ENCODE data around the gene FERMT1.

GRCh38 chr20:6083926-6084325, 38.9 kb downstream of the FERMT1 start:
- TF ChIP-seq CTCF (conservative IDR thresholded peaks at IDR 0.05; ENCODE audit: low read depth, low read length) (no peak), EZH2 (IDR thresholded peaks at IDR 0.05; ENCODE audit: low read length, unreplicated experiment) (no peak)

All from PC-3 (cell line).